B cell (primary cell): ENCODE results near the gene BCKDK. TPM values are rescaled to one million over a fixed set of nuclear protein-coding genes. Genes with fewer than 3 reads are reported as not detected.

ENCODE experiments used
- ATAC-seq: fragments of 200-7000 bp; cut with Tn5 transposase; one replicate; pipeline ENCODE4 v1.10.0; 2021; ENCODE audit warnings: low read depth, mild to moderate bottlenecking, moderate number of reproducible peaks, moderate library complexity
- CTCF ChIA-PET: fragments of 350-600 bp; sonication (Branson Sonifier 250); formaldehyde crosslinking; loops from one replicate; lab custom pipeline; 2021; ENCODE audit warnings: antibody characterized with exemption, inconsistent platforms; lab: Charles Lee
- POLR2A ChIA-PET: fragments of 350-600 bp; sonication (Branson Sonifier 250); formaldehyde crosslinking; loops from one replicate; lab custom pipeline; 2021; ENCODE audit warnings: antibody characterized with exemption; lab: Charles Lee
- DNase-seq: peaks from one replicate; pipeline ENCODE4 v3.0.0; 2013
- H2AFZ ChIP-seq: 2 replicates; pipeline ENCODE4 v1.6.1; 2012; ENCODE audit warnings: mild to moderate bottlenecking, low read depth, low read length; ENCODE audit not compliant: insufficient read depth, poor library complexity, severe bottlenecking
- H3K27ac ChIP-seq, 2 donors: 1 replicate in 1 of 2; 2 replicates in 1 of 2; pipeline ENCODE4 v1.5.1; 2012 to 2013; ENCODE audit warnings: low read length in 2 of 2, mild to moderate bottlenecking in 2 of 2, moderate library complexity in 1 of 2
- H3K27me3 ChIP-seq, 4 experiments: fragments of 200-600 bp in 1 of 4; sonication (generic) in 1 of 4; replicated peaks in 1 of 4; 1 replicate in 2 of 4; 2 replicates in 2 of 4; pipeline versions ENCODE4 v1.6.1 to v1.7.0; 2013 to 2016; ENCODE audit warnings: low read length in 3 of 4, mild to moderate bottlenecking in 2 of 4, mixed read lengths in 1 of 4, moderate library complexity in 1 of 4; ENCODE audit not compliant: insufficient read depth in 4 of 4, control insufficient read depth in 3 of 4; ENCODE audit errors: control extremely low read depth in 1 of 4
- H3K36me3 ChIP-seq, 2 experiments: replicated peaks in 1 of 2; 1 replicate in 1 of 2; 2 replicates in 1 of 2; pipeline versions ENCODE4 v1.6.1 to v1.7.1; 2013; ENCODE audit warnings: low read length in 1 of 2; ENCODE audit not compliant: insufficient read depth in 2 of 2, control insufficient read depth in 1 of 2; ENCODE audit errors: control extremely low read depth in 1 of 2, extremely low read depth in 1 of 2
- H3K4me1 ChIP-seq, 2 donors: fragments of 200-600 bp in 1 of 2; sonication (generic) in 1 of 2; 1 replicate in 1 of 2; 2 replicates in 1 of 2; pipeline versions ENCODE4 v1.5.1 to v1.6.1; 2013 to 2017; ENCODE audit warnings: low read length in 2 of 2; ENCODE audit not compliant: control insufficient read depth in 2 of 2, insufficient read depth in 2 of 2
- H3K4me2 ChIP-seq: replicated peaks from 2 replicates; pipeline ENCODE3; 2012; ENCODE audit warnings: mild to moderate bottlenecking, low read depth, low read length; ENCODE audit not compliant: poor library complexity, severe bottlenecking
- H3K4me3 ChIP-seq, 5 experiments: fragments of 200-600 bp in 1 of 5; sonication (generic) in 1 of 5; 1 replicate in 3 of 5; 2 replicates in 2 of 5; pipeline versions ENCODE4 v1.5.1 to v1.7.0; 2011 to 2016; ENCODE audit warnings: low read length in 4 of 5, mild to moderate bottlenecking in 4 of 5, low read depth in 2 of 5, control low read depth in 1 of 5, moderate library complexity in 1 of 5; ENCODE audit not compliant: insufficient read depth in 1 of 5; ENCODE audit errors: control extremely low read depth in 1 of 5, extremely low read depth in 1 of 5
- H3K79me2 ChIP-seq: fragments of 200-600 bp; sonication (generic); one replicate; pipeline ENCODE4 v1.6.0; 2016; ENCODE audit warnings: low read length; ENCODE audit not compliant: control insufficient read depth, insufficient read depth
- H3K9ac ChIP-seq: fragments of 200-600 bp; sonication (generic); 2 replicates; pipeline ENCODE4 v1.6.1; 2017; ENCODE audit warnings: mild to moderate bottlenecking, low read length, moderate library complexity
- H3K9me3 ChIP-seq, 3 donors: one replicate each; pipeline versions ENCODE4 v1.6.1 to v1.7.1; 2013; ENCODE audit warnings: low read length in 2 of 3; ENCODE audit not compliant: control insufficient read depth in 2 of 3, insufficient read depth in 1 of 3; ENCODE audit errors: control extremely low read depth in 1 of 3
- H4K20me1 ChIP-seq: 2 replicates; pipeline ENCODE4 v1.6.0; 2012; ENCODE audit warnings: mild to moderate bottlenecking, low read length; ENCODE audit not compliant: insufficient read depth, control insufficient read depth, poor library complexity, severe bottlenecking
- H3K27ac Mint-ChIP-seq: one replicate; pipeline ENCODE4 v1.8.0; 2021; ENCODE audit warnings: mixed read lengths
- H3K27me3 Mint-ChIP-seq: one replicate; pipeline ENCODE4 v1.8.0; 2021; ENCODE audit warnings: mixed read lengths
- H3K4me1 Mint-ChIP-seq: one replicate; pipeline ENCODE4 v1.8.0; 2021; ENCODE audit warnings: mixed read lengths
- H3K4me3 Mint-ChIP-seq: one replicate; pipeline ENCODE4 v1.8.0; 2021; ENCODE audit warnings: mixed read lengths
- H3K9me3 Mint-ChIP-seq: one replicate; pipeline ENCODE4 v1.8.0; 2022; ENCODE audit warnings: mixed read lengths; ENCODE audit not compliant: insufficient read depth
- CTCF ChIP-seq: fragments of 200-600 bp; IDR thresholded peaks from one replicate; pipeline ENCODE4 v1.8.0; 2022; ENCODE audit warnings: antibody characterized with exemption, mild to moderate bottlenecking
- EZH2 ChIP-seq: IDR thresholded peaks from 2 replicates; pipeline ENCODE4 v1.6.1; 2012; ENCODE audit warnings: borderline replicate concordance, low read depth, mild to moderate bottlenecking, moderate library complexity, low read length; ENCODE audit not compliant: insufficient read depth, poor library complexity, severe bottlenecking
- WGBS: methylation state at CpG from one replicate; pipeline ENCODE4 v1.1.5; 2013; ENCODE audit warnings: missing lambda C conversion rate; ENCODE audit not compliant: insufficient coverage; 5-methylcytosine and 5-hydroxymethylcytosine counted together
- intact Hi-C: fragments of 100-400 bp; cut with micrococcal nuclease; formaldehyde crosslinking; loops from one replicate; pipeline ENCODE4 v1.10.0; 2022
- polyA plus RNA-seq: library from polyadenylated mRNA; depleted of rRNA; stranded (reverse); fragments of >200 nt; gene quantifications from 2 replicates; pipeline ENCODE4 v1.2.3, GENCODE V29; 2012
- total RNA-seq, 2 donors: library from RNA; stranded (reverse); fragments of 120-200 nt in 1 of 2; gene quantifications; 1 replicate in 1 of 2; 2 replicates in 1 of 2; pipeline versions ENCODE4 v1.2.3 to v1.2.4, GENCODE V29; 2013 to 2022

The BCKDK gene
- total and polyA plus RNA-seq, 2 donors (not counting 1 experiment from before 2014, with no cell fraction given): 24.7 to 27.6 TPM

DNA sequence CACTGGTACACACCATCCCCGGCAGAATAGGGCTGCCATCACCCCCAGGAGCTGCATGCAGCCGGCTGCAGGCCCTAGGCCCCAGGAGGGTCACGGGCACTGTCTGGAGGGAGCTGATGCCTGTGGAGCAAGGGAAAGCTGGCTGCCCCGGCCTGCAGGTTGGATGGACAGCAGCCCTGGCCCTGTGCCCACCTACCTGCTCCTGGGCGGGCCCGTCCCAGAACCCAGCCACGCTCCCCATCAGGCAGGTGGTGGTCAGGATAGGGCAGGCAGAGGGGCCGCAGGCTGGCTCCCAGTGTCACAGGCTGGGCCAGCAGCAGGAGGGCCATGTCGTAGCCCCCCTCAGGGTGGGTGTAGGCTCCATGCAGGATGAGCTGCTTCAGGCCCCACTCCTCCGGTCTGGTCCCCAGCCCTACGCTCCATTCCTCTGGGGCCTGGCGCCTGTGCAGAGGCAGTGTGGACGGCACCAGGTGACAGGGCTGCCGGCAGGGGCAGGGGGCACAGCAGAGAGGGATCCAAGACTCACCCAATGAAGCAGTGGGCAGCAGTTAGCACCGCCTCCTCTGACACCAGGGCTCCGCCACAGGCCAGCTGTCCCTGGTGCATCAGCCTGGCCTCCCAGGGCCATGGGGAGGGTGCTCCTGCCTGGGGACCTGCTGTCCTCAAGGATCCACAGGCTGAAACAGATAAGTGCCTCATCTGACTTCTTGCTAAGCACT is 23.4 kb upstream of the BCKDK start:
- Mint-ChIP-seq H3K27ac (no peak overlapping the region), H3K27me3 (no peaks in the 10 kb centered on the region), H3K4me1 (peaks cover 6% of the 10 kb centered on the region), H3K9me3 (no peaks in the 10 kb centered on the region), H3K4me3 (no peak overlapping the region)
- intact Hi-C loops: no loop called here
- Histone ChIP-seq H3K9me3 (no peaks in the 10 kb centered on the region), H3K4me2 (no peak overlapping the region), H4K20me1 (peaks cover 47% of the 10 kb centered on the region), H3K36me3 (peaks cover 0 to 35% of the 10 kb centered on the region in 2 experiments), H3K9ac (no peak overlapping the region), H2AFZ (no peak overlapping the region), H3K4me3 (no peak overlapping the region), H3K79me2 (peaks cover 46% of the 10 kb centered on the region), H3K27me3 (no peaks in the 10 kb centered on the region), H3K4me1 (peaks cover 0 to 4% of the 10 kb centered on the region in 2 donors), H3K27ac (no peak overlapping the region)
- POLR2A ChIA-PET: interaction anchor here (0.9 kb wide), 1 partner anchor 11 kb away, joined by 3 read pairs; the partner anchor contains the start of genes ZNF646 and ZNF668
- no peak for ATAC-seq
- CTCF ChIA-PET: interaction anchor here (0.6 kb wide), 1 partner anchor 17 kb away, joined by 3 read pairs; no protein-coding TSS in a partner anchor
- TF ChIP-seq EZH2: no peak
- no peak for TF ChIP-seq CTCF
- WGBS: 97% methylated on average over 16 of the region's 16 CpGs
- DNase-seq: no peak

DNA sequence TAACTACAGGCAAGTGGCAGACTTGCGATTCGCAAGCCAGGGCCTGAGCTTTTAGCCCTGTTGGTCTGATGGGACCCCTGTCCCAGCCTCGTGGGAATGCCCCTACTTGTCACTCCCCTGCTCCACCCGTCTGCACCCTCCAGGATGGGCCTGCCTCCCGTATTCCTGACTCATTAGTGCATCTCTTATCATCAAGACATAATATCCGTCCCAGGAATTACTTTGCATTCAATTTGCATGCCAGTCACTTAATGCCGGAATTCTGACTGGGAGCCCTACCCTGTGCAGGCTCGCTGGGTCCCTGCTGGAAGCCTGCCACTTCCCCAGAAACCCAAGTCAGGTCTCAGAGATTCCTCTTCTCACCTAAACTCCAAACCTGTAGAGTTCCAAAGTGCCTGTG is 22.8 kb upstream of the BCKDK start:
- WGBS: 93% methylated on average over 8 of the region's 8 CpGs
- H4K20me1 ChIP-seq: peaks cover 40% of the 10 kb centered on the region
- H3K27ac Mint-ChIP-seq: no peak overlapping the region
- no peaks in the 10 kb centered on the region for H3K27me3 Mint-ChIP-seq
- TF ChIP-seq EZH2 (no peak), CTCF (no peak)
- H3K79me2 ChIP-seq: peaks cover 39% of the 10 kb centered on the region
- DNase-seq (no peak), ATAC-seq (no peak)
- ChIA-PET POLR2A (interaction anchor here (0.9 kb wide), 1 partner anchor 11 kb away, joined by 3 read pairs; the partner anchor contains the start of genes ZNF646 and ZNF668), CTCF (no interaction called here)
- H3K36me3 ChIP-seq: peaks cover 0 to 28% of the 10 kb centered on the region in 2 experiments
- no peak overlapping the region for H3K4me3 ChIP-seq
- intact Hi-C loops: no loop called here
- peaks cover 6% of the 10 kb centered on the region for H3K4me1 Mint-ChIP-seq
- H3K9ac ChIP-seq: no peak overlapping the region
- H3K4me3 Mint-ChIP-seq: no peak overlapping the region
- H3K27me3 ChIP-seq: no peaks in the 10 kb centered on the region
- no peak overlapping the region for H3K27ac ChIP-seq
- H3K9me3 Mint-ChIP-seq: no peaks in the 10 kb centered on the region
- H3K4me1 ChIP-seq: peaks cover 0 to 4% of the 10 kb centered on the region in 2 donors
- H3K9me3 ChIP-seq: no peaks in the 10 kb centered on the region
- H3K4me2 ChIP-seq: no peak overlapping the region
- no peak overlapping the region for H2AFZ ChIP-seq
